CD14-positive monocyte (primary cell): Measurements from ENCODE around the gene UQCR10. TPM values are rescaled to one million over a fixed set of nuclear protein-coding genes. Genes with fewer than 3 reads are reported as not detected.

Experiments used
- DNase-seq, 3 donors: peaks; one replicate each; pipeline ENCODE4 v3.0.0-alpha.2; 2011 to 2022
- H2AFZ ChIP-seq: 2 replicates; pipeline ENCODE4 v1.6.0; 2012; ENCODE audit warnings: mild to moderate bottlenecking, low read depth, low read length, inconsistent platforms; ENCODE audit not compliant: insufficient read depth, poor library complexity, severe bottlenecking
- H3K27ac ChIP-seq, 2 donors: 1 replicate in 1 of 2; 2 replicates in 1 of 2; pipeline ENCODE4 v1.5.1; 2012 to 2013; ENCODE audit warnings: low read length in 2 of 2, control low read depth in 1 of 2, inconsistent platforms in 1 of 2, low read depth in 1 of 2, mild to moderate bottlenecking in 1 of 2
- H3K27me3 ChIP-seq, 2 donors: one replicate each; pipeline versions ENCODE4 v1.6.0 to v1.6.1; 2011 to 2013; ENCODE audit warnings: low read length in 2 of 2; ENCODE audit not compliant: control insufficient read depth in 2 of 2, insufficient read depth in 2 of 2
- H3K36me3 ChIP-seq, 2 donors: replicated peaks in 1 of 2; 1 replicate in 1 of 2; 2 replicates in 1 of 2; pipeline versions ENCODE4 v1.5.1 to v1.6.1; 2012 to 2013; ENCODE audit warnings: low read length in 2 of 2, control low read depth in 1 of 2, inconsistent platforms in 1 of 2, mild to moderate bottlenecking in 1 of 2; ENCODE audit not compliant: insufficient read depth in 2 of 2, control insufficient read depth in 1 of 2
- H3K4me1 ChIP-seq, 2 donors: 1 replicate in 1 of 2; 2 replicates in 1 of 2; pipeline versions ENCODE4 v1.5.1 to v1.6.1; 2012 to 2013; ENCODE audit warnings: low read length in 2 of 2, control low read depth in 1 of 2, inconsistent platforms in 1 of 2, mild to moderate bottlenecking in 1 of 2, moderate library complexity in 1 of 2; ENCODE audit not compliant: insufficient read depth in 2 of 2, control insufficient read depth in 1 of 2
- H3K4me2 ChIP-seq: replicated peaks from 2 replicates; pipeline ENCODE3; 2012; ENCODE audit warnings: low read length, moderate library complexity, mild to moderate bottlenecking; ENCODE audit not compliant: poor library complexity, severe bottlenecking; ENCODE audit errors: extremely low read depth
- H3K4me3 ChIP-seq, 3 experiments: fragments of 200-600 bp in 1 of 3; sonication (generic) in 1 of 3; replicated peaks in 1 of 3; 1 replicate in 2 of 3; 2 replicates in 1 of 3; pipeline ENCODE4 v1.5.1; 2011 to 2013; ENCODE audit warnings: low read length in 3 of 3, mild to moderate bottlenecking in 3 of 3, control low read depth in 2 of 3, low read depth in 2 of 3, inconsistent platforms in 1 of 3, moderate library complexity in 1 of 3
- H3K79me2 ChIP-seq: 2 replicates; pipeline ENCODE4 v1.6.0; 2012; ENCODE audit warnings: mild to moderate bottlenecking, control low read depth, inconsistent platforms, low read length, moderate library complexity; ENCODE audit not compliant: insufficient read depth
- H3K9ac ChIP-seq: 2 replicates; pipeline ENCODE4 v1.6.0; 2017; ENCODE audit warnings: low read length, mild to moderate bottlenecking; ENCODE audit not compliant: insufficient read depth, poor library complexity, severe bottlenecking
- H3K9me3 ChIP-seq, 2 donors: replicated peaks in 1 of 2; 1 replicate in 1 of 2; 2 replicates in 1 of 2; pipeline versions ENCODE4 v1.5.1 to v1.6.1; 2012 to 2013; ENCODE audit warnings: low read length in 2 of 2, control low read depth in 1 of 2; ENCODE audit not compliant: control insufficient read depth in 1 of 2, insufficient read depth in 1 of 2
- H4K20me1 ChIP-seq: 2 replicates; pipeline ENCODE4 v1.6.0; 2012; ENCODE audit warnings: mild to moderate bottlenecking, low read length, control low read depth, moderate library complexity; ENCODE audit not compliant: insufficient read depth
- H3K27ac Mint-ChIP-seq, 7 donors: one replicate each; pipeline ENCODE4 v1.8.0; 2020; ENCODE audit warnings: mild to moderate bottlenecking in 7 of 7, mixed read lengths in 7 of 7, moderate library complexity in 6 of 7, inconsistent platforms in 2 of 7
- H3K27me3 Mint-ChIP-seq, 3 donors: one replicate each; pipeline ENCODE4 v1.8.0; 2021 to 2022; ENCODE audit warnings: low read depth in 3 of 3, mild to moderate bottlenecking in 3 of 3, mixed read lengths in 3 of 3, moderate library complexity in 3 of 3, inconsistent platforms in 1 of 3
- H3K36me3 Mint-ChIP-seq, 2 donors: one replicate each; pipeline ENCODE4 v1.8.0; 2020; ENCODE audit warnings: mixed read lengths in 2 of 2, inconsistent platforms in 1 of 2, mild to moderate bottlenecking in 1 of 2
- H3K4me1 Mint-ChIP-seq: one replicate; pipeline ENCODE4 v1.8.0; 2020; ENCODE audit warnings: mild to moderate bottlenecking, mixed read lengths
- H3K4me3 Mint-ChIP-seq, 2 donors: one replicate each; pipeline ENCODE4 v1.8.0; 2020; ENCODE audit warnings: mild to moderate bottlenecking in 2 of 2, mixed read lengths in 2 of 2, moderate library complexity in 1 of 2
- H3K9me3 Mint-ChIP-seq, 7 donors: one replicate each; pipeline ENCODE4 v1.8.0; 2020 to 2022; ENCODE audit warnings: mixed read lengths in 7 of 7, mild to moderate bottlenecking in 6 of 7, moderate library complexity in 6 of 7, inconsistent platforms in 2 of 7
- CTCF ChIP-seq: fragments of 200-600 bp; IDR thresholded peaks from one replicate; pipeline ENCODE4 v1.8.0; 2022; ENCODE audit warnings: antibody characterized with exemption, mild to moderate bottlenecking
- WGBS: methylation state at CpG from one replicate; pipeline ENCODE4 v1.1.5; 2013; ENCODE audit warnings: missing lambda C conversion rate; ENCODE audit not compliant: insufficient coverage; 5-methylcytosine and 5-hydroxymethylcytosine counted together
- intact Hi-C, 2 donors: fragments of 100-400 bp; cut with micrococcal nuclease; formaldehyde crosslinking; loops; one replicate each; pipeline versions ENCODE4 v1.15.0 to v1.15.1; 2023
- polyA plus RNA-seq, 3 donors: library from polyadenylated mRNA; depleted of rRNA in 1 of 3; unstranded in 2 of 3; stranded (reverse) in 1 of 3; fragments of 300-500 nt in 2 of 3; fragments of >200 nt in 1 of 3; fragmentation: Illumina TruSeq in 2 of 3; gene quantifications; 1 replicate in 2 of 3; 2 replicates in 1 of 3; pipeline ENCODE4 v1.2.3, GENCODE V29; 2012 to 2021

The UQCR10 gene
- polyA plus RNA-seq, 3 donors, result 99.0 to 314 (median 287) TPM

- Mint-ChIP-seq H3K9me3 (peaks cover 0 to 2% (median 0%) of the 10 kb centered on the region in 7 donors), H3K36me3 (peaks cover 66 to 70% of the 10 kb centered on the region in 2 donors), H3K27me3 (peaks cover 0 to 2% (median 0%) of the 10 kb centered on the region in 3 donors), H3K4me3 (peak overlapping the region in 1 of 2 donors; percentile 4), H3K4me1 (no peaks in the 10 kb centered on the region), H3K27ac (peak overlapping the region in 3 of 7 donors; percentile 14 to 23 (median 19))
- no peak overlapping the region for H3K9ac ChIP-seq
- H2AFZ ChIP-seq, result no peak overlapping the region
- no peak overlapping the region for H3K27ac ChIP-seq
- peaks cover 60 to 68% of the 10 kb centered on the region in 2 donors for H3K36me3 ChIP-seq
- no peak for TF ChIP-seq CTCF
- no peak overlapping the region for H3K4me3 ChIP-seq
- H4K20me1 ChIP-seq, result no peaks in the 10 kb centered on the region
- no peaks in the 10 kb centered on the region for H3K9me3 ChIP-seq
- no peak overlapping the region for H3K4me2 ChIP-seq
- no peaks in the 10 kb centered on the region for H3K79me2 ChIP-seq
- 71% methylated on average over 24 of the region's 27 CpGs for WGBS
- DNase-seq, result no peak
- intact Hi-C loops, result no loop called here
- no peaks in the 10 kb centered on the region for H3K27me3 ChIP-seq
- H3K4me1 ChIP-seq, result no peaks in the 10 kb centered on the region
These were observed 21.4 kb downstream of the UQCR10 start for GRCh38 chr22:29788339-29789279.

- no peak overlapping the region for H3K27ac Mint-ChIP-seq
- WGBS, result 100% methylated on average over 3 of the region's 5 CpGs
- H3K27me3 Mint-ChIP-seq, result peaks cover 0 to 2% (median 0%) of the 10 kb centered on the region in 3 donors
- no peaks in the 10 kb centered on the region for H4K20me1 ChIP-seq
- no peak overlapping the region for H3K4me3 ChIP-seq
- peaks cover 0 to 2% (median 0%) of the 10 kb centered on the region in 7 donors for H3K9me3 Mint-ChIP-seq
- H3K36me3 Mint-ChIP-seq, result peaks cover 69 to 85% of the 10 kb centered on the region in 2 donors
- no peak overlapping the region for H3K4me2 ChIP-seq
- no peak overlapping the region for H2AFZ ChIP-seq
- no peaks in the 10 kb centered on the region for H3K4me1 ChIP-seq
- H3K27me3 ChIP-seq, result no peaks in the 10 kb centered on the region
- no peak for TF ChIP-seq CTCF
- H3K36me3 ChIP-seq, result peaks cover 69 to 80% of the 10 kb centered on the region in 2 donors
- H3K79me2 ChIP-seq, result no peaks in the 10 kb centered on the region
- H3K9me3 ChIP-seq, result no peaks in the 10 kb centered on the region
- intact Hi-C loops, result no loop called here
- no peaks in the 10 kb centered on the region for H3K4me1 Mint-ChIP-seq
- no peak for DNase-seq
- no peak overlapping the region for H3K9ac ChIP-seq
- H3K27ac ChIP-seq, result no peak overlapping the region
- no peak overlapping the region for H3K4me3 Mint-ChIP-seq
These were observed 22.9 kb downstream of the UQCR10 start for GRCh38 chr22:29790061-29790460.
